SK-N-SH (cell line): ENCODE data around the gene ELMO1. TPM values are rescaled to one million over a fixed set of nuclear protein-coding genes. Genes with fewer than 3 reads are reported as not detected.

Source experiments
- CTCF ChIA-PET: fragments of 300-600, 350-600 bp; formaldehyde crosslinking; extraction: SDS; loops from one replicate; lab custom pipeline; 2021; lab: Yijun Ruan, JAX
- POLR2A ChIA-PET: fragments of 350-600 bp; sonication (Branson Sonifier 250); formaldehyde crosslinking; extraction: SDS; loops from one replicate; lab custom pipeline; 2020; ENCODE audit warnings: antibody characterized with exemption, inconsistent platforms; lab: Yijun Ruan, JAX
- DNase-seq: peaks from one replicate; pipeline ENCODE4 v3.0.0; 2012
- H2AFZ ChIP-seq: fragments of 200-600 bp; sonication (generic); 2 replicates; pipeline ENCODE4 v1.8.1; 2016; ENCODE audit warnings: antibody characterized with exemption, mild to moderate bottlenecking, low read depth
- H3F3A ChIP-seq: fragments of 200-600 bp; sonication (generic); replicated peaks from 2 replicates; pipeline ENCODE3; 2016; ENCODE audit warnings: antibody characterized with exemption, mild to moderate bottlenecking; ENCODE audit not compliant: insufficient read depth
- H3K27ac ChIP-seq, 2 experiments: fragments of 200-500 bp in 1 of 2; fragments of 200-600 bp in 1 of 2; sonication (Bioruptor generic) in 1 of 2; sonication (generic), shearing (Covaris generic) in 1 of 2; 2 replicates each; pipeline versions ENCODE4 v1.5.1 to v1.6.1; 2014 to 2016; ENCODE audit warnings: low read depth in 2 of 2, inconsistent platforms in 1 of 2, low read length in 1 of 2, mild to moderate bottlenecking in 1 of 2, mixed read lengths in 1 of 2
- H3K27me3 ChIP-seq: fragments of 200-600 bp; sonication (generic), shearing (Covaris generic); 2 replicates; pipeline ENCODE4 v1.6.1; 2016; ENCODE audit warnings: mixed run types; ENCODE audit not compliant: insufficient read depth
- H3K36me3 ChIP-seq, 2 experiments: fragments of 200-500 bp in 1 of 2; fragments of 200-600 bp in 1 of 2; sonication (Bioruptor generic) in 1 of 2; sonication (generic) in 1 of 2; replicated peaks in 1 of 2; 2 replicates each; pipeline versions ENCODE3 to v1.5.1; 2014 to 2016; ENCODE audit warnings: low read length in 1 of 2, mild to moderate bottlenecking in 1 of 2; ENCODE audit not compliant: insufficient read depth in 2 of 2, control insufficient read depth in 1 of 2
- H3K4me1 ChIP-seq, 2 experiments: fragments of 200-500 bp in 1 of 2; fragments of 200-600 bp in 1 of 2; sonication (Bioruptor generic) in 1 of 2; sonication (generic), shearing (Covaris generic) in 1 of 2; 2 replicates each; pipeline versions ENCODE4 v1.5.1 to v1.6.1; 2014 to 2016; ENCODE audit warnings: low read depth in 1 of 2, low read length in 1 of 2, mixed run types in 1 of 2; ENCODE audit not compliant: insufficient read depth in 2 of 2, control insufficient read depth in 1 of 2
- H3K4me2 ChIP-seq: fragments of 200-600 bp; sonication (generic), shearing (Covaris generic); 2 replicates; pipeline ENCODE4 v1.6.1; 2017; ENCODE audit warnings: mixed run types
- H3K4me3 ChIP-seq, 2 experiments: fragments of 200-500 bp in 1 of 2; fragments of 200-600 bp in 1 of 2; sonication (Bioruptor generic) in 1 of 2; sonication (generic), shearing (Covaris generic) in 1 of 2; 2 replicates each; pipeline versions ENCODE4 v1.5.1 to v1.8.1; 2014 to 2016; ENCODE audit warnings: low read depth in 2 of 2, inconsistent platforms in 1 of 2, low read length in 1 of 2, mild to moderate bottlenecking in 1 of 2, mixed read lengths in 1 of 2, moderate library complexity in 1 of 2
- H3K79me2 ChIP-seq: fragments of 200-600 bp; sonication (generic); 2 replicates; pipeline ENCODE4 v1.8.1; 2017; ENCODE audit warnings: mild to moderate bottlenecking; ENCODE audit not compliant: insufficient read depth
- H3K9ac ChIP-seq: fragments of 200-600 bp; sonication (generic); 2 replicates; pipeline ENCODE4 v1.6.1; 2017; ENCODE audit warnings: mixed run types
- H3K9me2 ChIP-seq: fragments of 200-600 bp; sonication (generic); 2 replicates; pipeline ENCODE4 v1.6.1; 2017; ENCODE audit warnings: mixed run types
- H3K9me3 ChIP-seq: fragments of 200-600 bp; sonication (generic); 2 replicates; pipeline ENCODE4 v1.6.1; 2017; ENCODE audit warnings: mixed run types, mild to moderate bottlenecking, moderate library complexity
- H4K20me1 ChIP-seq: fragments of 200-600 bp; sonication (generic); 2 replicates; pipeline ENCODE4 v1.6.1; 2017; ENCODE audit warnings: mild to moderate bottlenecking, mixed run types; ENCODE audit not compliant: insufficient read depth
- CHD2 ChIP-seq: fragments of 150-350 bp; IDR thresholded peaks from 2 replicates; pipeline ENCODE4 v1.6.1; 2018; ENCODE audit warnings: low read length; ENCODE audit not compliant: partially characterized antibody
- ELF1 ChIP-seq: IDR thresholded peaks from 2 replicates; pipeline ENCODE4 v1.4.0; 2012
- FOSL2 ChIP-seq: IDR thresholded peaks from 2 replicates; pipeline ENCODE4 v1.4.0; 2012; ENCODE audit warnings: low read depth, mild to moderate bottlenecking, moderate library complexity, borderline replicate concordance
- FOXM1 ChIP-seq: IDR thresholded peaks from 2 replicates; pipeline ENCODE4 v1.4.0; 2012; ENCODE audit warnings: low read depth, mild to moderate bottlenecking
- GABPA ChIP-seq: IDR thresholded peaks from 2 replicates; pipeline ENCODE4 v1.4.0; 2012; ENCODE audit warnings: low read depth, mild to moderate bottlenecking
- JUND ChIP-seq: IDR thresholded peaks from 2 replicates; pipeline ENCODE4 v1.4.0; 2012
- NRF1 ChIP-seq: IDR thresholded peaks from 2 replicates; pipeline ENCODE4 v1.6.1; 2012; ENCODE audit warnings: low read depth, mild to moderate bottlenecking, low read length
- RFX5 ChIP-seq: IDR thresholded peaks from 2 replicates; pipeline ENCODE4 v1.6.1; 2012; ENCODE audit warnings: mild to moderate bottlenecking, improper control_type of control experiment, low read length
- WGBS: methylation state at CpG from one replicate; pipeline ENCODE4 v1.1.6; 2017; ENCODE audit warnings: low lambda C conversion rate; 5-methylcytosine and 5-hydroxymethylcytosine counted together
- polyA plus RNA-seq, 3 experiments: library from polyadenylated mRNA; depleted of rRNA; stranded (reverse); fragments of >200 nt; gene quantifications; 2 replicates each; pipeline ENCODE4 v1.2.3, GENCODE V29; 2012
- TF ChIP-seq, protein P1 (sequence below): fragments of 150-350 bp; IDR thresholded peaks from 2 replicates; pipeline ENCODE4 v1.6.1; 2017; ENCODE audit warnings: antibody characterized with exemption, low read length, low read depth, borderline replicate concordance
- TF ChIP-seq, protein P2 (sequence below): fragments of 150-350 bp; IDR thresholded peaks from 2 replicates; pipeline ENCODE4 v1.6.1; 2016; ENCODE audit warnings: mild to moderate bottlenecking, low read depth, low read length
- TF ChIP-seq, protein P3 (sequence below): IDR thresholded peaks from 2 replicates; pipeline ENCODE4; 2012
- TF ChIP-seq, protein P4 (sequence below): IDR thresholded peaks from 2 replicates; pipeline ENCODE4 v1.4.0; 2012; ENCODE audit warnings: low read depth, borderline replicate concordance

The ELMO1 gene
- polyA plus RNA-seq, 1 of the 3 experiments (the other 2 are of a cell fraction): 0.64 TPM

DNA sequence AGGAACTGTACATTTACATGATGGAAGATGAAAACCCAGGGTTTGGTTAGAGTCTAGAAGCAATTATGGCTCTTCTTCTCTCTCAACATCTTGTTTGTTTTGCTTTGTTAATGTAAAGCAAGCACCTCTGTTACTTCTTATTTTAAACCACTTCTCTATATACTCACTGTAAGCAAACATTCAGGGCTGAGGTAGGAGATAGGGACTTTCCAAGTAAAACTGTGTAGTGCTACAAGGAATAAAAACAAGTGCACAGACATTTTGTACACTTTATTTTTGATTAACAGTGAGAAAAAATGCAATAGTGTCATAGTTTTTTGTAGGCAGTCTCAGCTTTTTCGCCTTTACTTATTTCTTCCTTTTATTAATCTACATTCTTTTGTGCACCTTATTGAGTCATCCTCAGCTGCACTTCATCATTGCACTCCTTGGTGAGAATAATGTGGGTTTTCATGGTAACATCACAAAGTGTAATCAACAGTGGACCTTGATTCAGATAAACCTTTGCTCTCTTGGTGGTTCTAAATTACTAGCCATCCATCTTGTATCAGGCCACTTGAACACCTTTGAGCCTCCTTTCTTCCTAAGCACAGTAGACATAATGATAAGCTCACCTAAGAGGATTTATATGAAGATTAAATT, 52.9 kb downstream of the ELMO1 start (continued):
- TF ChIP-seq, protein P1, sequence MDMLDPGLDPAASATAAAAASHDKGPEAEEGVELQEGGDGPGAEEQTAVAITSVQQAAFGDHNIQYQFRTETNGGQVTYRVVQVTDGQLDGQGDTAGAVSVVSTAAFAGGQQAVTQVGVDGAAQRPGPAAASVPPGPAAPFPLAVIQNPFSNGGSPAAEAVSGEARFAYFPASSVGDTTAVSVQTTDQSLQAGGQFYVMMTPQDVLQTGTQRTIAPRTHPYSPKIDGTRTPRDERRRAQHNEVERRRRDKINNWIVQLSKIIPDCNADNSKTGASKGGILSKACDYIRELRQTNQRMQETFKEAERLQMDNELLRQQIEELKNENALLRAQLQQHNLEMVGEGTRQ: no peak
- no peak for TF ChIP-seq JUND

DNA sequence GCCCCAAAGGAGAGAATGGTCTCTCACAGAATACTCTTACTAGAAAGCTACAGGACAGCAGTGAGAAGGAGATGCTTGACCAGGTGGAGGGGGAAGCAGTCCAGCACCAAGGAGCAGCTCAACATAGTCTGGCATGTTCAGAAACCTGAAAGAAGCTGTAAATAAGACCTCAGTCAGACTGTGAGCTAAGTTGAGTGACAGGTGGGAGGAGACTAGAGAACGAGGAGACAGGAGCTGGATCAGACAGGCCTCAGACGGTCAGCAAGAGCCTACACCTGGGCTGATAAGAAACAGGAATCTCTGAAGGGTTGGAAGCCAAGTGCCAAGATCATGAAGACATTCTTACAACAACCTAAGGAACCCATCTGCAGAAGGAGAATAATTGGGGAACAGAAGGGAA, 54.5 kb downstream of the ELMO1 start:
- TF ChIP-seq ELF1 (no peak), FOSL2 (no peak), FOXM1 (no peak), NRF1 (no peak)
- TF ChIP-seq, protein P2, sequence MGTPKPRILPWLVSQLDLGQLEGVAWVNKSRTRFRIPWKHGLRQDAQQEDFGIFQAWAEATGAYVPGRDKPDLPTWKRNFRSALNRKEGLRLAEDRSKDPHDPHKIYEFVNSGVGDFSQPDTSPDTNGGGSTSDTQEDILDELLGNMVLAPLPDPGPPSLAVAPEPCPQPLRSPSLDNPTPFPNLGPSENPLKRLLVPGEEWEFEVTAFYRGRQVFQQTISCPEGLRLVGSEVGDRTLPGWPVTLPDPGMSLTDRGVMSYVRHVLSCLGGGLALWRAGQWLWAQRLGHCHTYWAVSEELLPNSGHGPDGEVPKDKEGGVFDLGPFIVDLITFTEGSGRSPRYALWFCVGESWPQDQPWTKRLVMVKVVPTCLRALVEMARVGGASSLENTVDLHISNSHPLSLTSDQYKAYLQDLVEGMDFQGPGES: no peak
- TF ChIP-seq, protein P1: no peak
- TF ChIP-seq, protein P3, sequence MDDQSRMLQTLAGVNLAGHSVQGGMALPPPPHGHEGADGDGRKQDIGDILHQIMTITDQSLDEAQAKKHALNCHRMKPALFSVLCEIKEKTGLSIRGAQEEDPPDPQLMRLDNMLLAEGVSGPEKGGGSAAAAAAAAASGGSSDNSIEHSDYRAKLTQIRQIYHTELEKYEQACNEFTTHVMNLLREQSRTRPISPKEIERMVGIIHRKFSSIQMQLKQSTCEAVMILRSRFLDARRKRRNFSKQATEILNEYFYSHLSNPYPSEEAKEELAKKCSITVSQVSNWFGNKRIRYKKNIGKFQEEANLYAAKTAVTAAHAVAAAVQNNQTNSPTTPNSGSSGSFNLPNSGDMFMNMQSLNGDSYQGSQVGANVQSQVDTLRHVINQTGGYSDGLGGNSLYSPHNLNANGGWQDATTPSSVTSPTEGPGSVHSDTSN: no peak
- H3K4me3 ChIP-seq: no peak overlapping the region
- H3K36me3 ChIP-seq: no peaks in the 10 kb centered on the region
- H3K79me2 ChIP-seq: no peaks in the 10 kb centered on the region
- H3K9me3 ChIP-seq: no peaks in the 10 kb centered on the region; the same call in 1 of the 2 replicates
- no peak for DNase-seq
- no peaks in the 10 kb centered on the region for H3K27me3 ChIP-seq
- 28% methylated on average over 2 of the region's 2 CpGs for WGBS
- H3K27ac ChIP-seq: no peak overlapping the region
- H3K9ac ChIP-seq: no peak overlapping the region
- peaks cover 0 to 5% of the 10 kb centered on the region in 2 experiments; a peak in 1 of 4 replicates for H3K4me1 ChIP-seq
- H4K20me1 ChIP-seq: no peaks in the 10 kb centered on the region
- CTCF ChIA-PET: interaction anchor here (0.6 to 1.4 kb wide), 3 partner anchors 20 to 159 kb away, joined by 3 to 4 read pairs (median 4); no protein-coding TSS in a partner anchor
- no peak overlapping the region for H2AFZ ChIP-seq
- no peaks in the 10 kb centered on the region for H3K9me2 ChIP-seq
- POLR2A ChIA-PET: no interaction called here
- H3K4me2 ChIP-seq: no peak overlapping the region
- H3F3A ChIP-seq: no peaks in the 10 kb centered on the region

DNA sequence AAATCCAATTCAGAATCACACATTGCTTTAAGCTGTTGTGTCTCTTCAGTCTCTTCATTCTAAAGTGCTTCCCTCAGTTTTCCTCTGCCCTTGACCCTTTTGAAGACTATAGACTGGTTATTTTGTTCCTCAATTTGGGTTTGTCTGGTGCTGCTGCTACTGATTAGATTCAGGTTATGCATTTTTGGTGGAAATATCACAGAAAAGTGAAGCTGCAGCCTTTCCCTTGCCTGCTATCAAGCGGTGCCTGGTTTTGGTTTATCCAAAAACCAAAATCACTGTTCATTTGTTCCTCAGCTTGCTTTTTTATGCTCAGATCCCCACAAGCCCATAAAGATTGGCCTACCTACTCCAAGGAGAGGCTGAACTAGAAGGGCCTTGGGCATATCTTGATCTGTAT, 55.2 kb downstream of the ELMO1 start:
- POLR2A ChIA-PET: no interaction called here
- no peak overlapping the region for H2AFZ ChIP-seq
- H3K4me3 ChIP-seq: no peak overlapping the region
- H3F3A ChIP-seq: no peaks in the 10 kb centered on the region
- H4K20me1 ChIP-seq: no peaks in the 10 kb centered on the region
- H3K9ac ChIP-seq: no peak overlapping the region
- no peak overlapping the region for H3K4me2 ChIP-seq
- no peaks in the 10 kb centered on the region for H3K79me2 ChIP-seq
- H3K27me3 ChIP-seq: no peaks in the 10 kb centered on the region
- CTCF ChIA-PET: interaction anchor here (0.6 to 1.4 kb wide), 4 partner anchors 19 to 159 kb away, joined by 3 to 4 read pairs (median 4); no protein-coding TSS in a partner anchor
- peaks cover 0 to 5% of the 10 kb centered on the region in 2 experiments; a peak in 1 of 4 replicates for H3K4me1 ChIP-seq
- TF ChIP-seq CHD2 (no peak), GABPA (no peak), ELF1 (no peak), JUND (no peak), NRF1 (no peak), RFX5 (no peak)
- TF ChIP-seq, protein P4, sequence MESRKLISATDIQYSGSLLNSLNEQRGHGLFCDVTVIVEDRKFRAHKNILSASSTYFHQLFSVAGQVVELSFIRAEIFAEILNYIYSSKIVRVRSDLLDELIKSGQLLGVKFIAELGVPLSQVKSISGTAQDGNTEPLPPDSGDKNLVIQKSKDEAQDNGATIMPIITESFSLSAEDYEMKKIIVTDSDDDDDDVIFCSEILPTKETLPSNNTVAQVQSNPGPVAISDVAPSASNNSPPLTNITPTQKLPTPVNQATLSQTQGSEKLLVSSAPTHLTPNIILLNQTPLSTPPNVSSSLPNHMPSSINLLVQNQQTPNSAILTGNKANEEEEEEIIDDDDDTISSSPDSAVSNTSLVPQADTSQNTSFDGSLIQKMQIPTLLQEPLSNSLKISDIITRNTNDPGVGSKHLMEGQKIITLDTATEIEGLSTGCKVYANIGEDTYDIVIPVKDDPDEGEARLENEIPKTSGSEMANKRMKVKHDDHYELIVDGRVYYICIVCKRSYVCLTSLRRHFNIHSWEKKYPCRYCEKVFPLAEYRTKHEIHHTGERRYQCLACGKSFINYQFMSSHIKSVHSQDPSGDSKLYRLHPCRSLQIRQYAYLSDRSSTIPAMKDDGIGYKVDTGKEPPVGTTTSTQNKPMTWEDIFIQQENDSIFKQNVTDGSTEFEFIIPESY: no peak
- TF ChIP-seq, protein P3: no peak
- WGBS: 27% methylated on average over 1 of the region's 1 CpG
- DNase-seq: no peak
- no peaks in the 10 kb centered on the region; the same call in 1 of the 2 replicates for H3K9me3 ChIP-seq
- H3K27ac ChIP-seq: no peak overlapping the region
- H3K9me2 ChIP-seq: no peaks in the 10 kb centered on the region
- no peaks in the 10 kb centered on the region for H3K36me3 ChIP-seq
